ENCODE measurements around the gene GJA3. TPM values are rescaled to one million over a fixed set of nuclear protein-coding genes. Genes with fewer than 3 reads are reported as not detected.

Gene GJA3
- total and polyA plus RNA-seq, 9 of the 15 experiments (the other 6 are each of a cell fraction or from before 2014, with no cell fraction given) = 0.03 to 0.13 (median 0.04) TPM; not detected in 4

GRCh38 chr13:20142023-20142926 lies 18.6 kb downstream of the GJA3 start:
- DNase-seq (ENCODE audit: extremely low read depth in 1 of 4, low spot score in 3 of 4) (no peak), ATAC-seq (no peak), FAIRE-seq (no peak)
- Histone ChIP-seq H3K79me2 (ENCODE audit: control insufficient read depth, insufficient read depth, low read length) (no peaks in the 10 kb centered on the region), H3K9me3 (replicated peaks; ENCODE audit: control insufficient read depth, insufficient read depth, low read depth, low read length) (no peaks in the 10 kb centered on the region), H3K27me3 (ENCODE audit: control insufficient read depth in 2 of 2, insufficient read depth in 2 of 2, low read length in 2 of 2) (peaks cover 9 to 48% of the 10 kb centered on the region in 2 experiments; a peak in 3 of 5 replicates), H3K36me3 (ENCODE audit: control insufficient read depth, insufficient read depth, low read length) (no peaks in the 10 kb centered on the region), H3K9me1 (ENCODE audit: control insufficient read depth, insufficient read depth, low read length) (no peaks in the 10 kb centered on the region), H3K4me3 (no peak overlapping the region), H3K4me1 (replicated peaks in 1 of 2; ENCODE audit: control insufficient read depth in 2 of 2, insufficient read depth in 2 of 2, low read length in 2 of 2) (peaks cover 0 to 7% of the 10 kb centered on the region in 2 experiments; a peak in 2 of 5 replicates), H2AFZ (ENCODE audit: low read depth, low read length) (no peak overlapping the region), H3K27ac (ENCODE audit: extremely low read depth, low read depth, low read length) (no peak overlapping the region), H4K20me1 (replicated peaks; ENCODE audit: control insufficient read depth, insufficient read depth, low read length) (0 out of 2 replicates have a peak, but pooled peaks cover 5% of the 10 kb centered on the region), H3K4me2 (ENCODE audit: insufficient read depth, low read length) (no peak overlapping the region), H3K9ac (ENCODE audit: insufficient read depth in 1 of 2, low read depth in 2 of 2, low read length in 2 of 2) (no peak overlapping the region)
- in situ Hi-C loops (cut with MboI) = no loop called here
- no TSS peak for BruUV-seq (replicated peaks)
- intact Hi-C loops (cut with micrococcal nuclease) = no loop called here
- CTCF ChIA-PET (ENCODE audit: low intra/inter-chr PET ratio) = no interaction called here
- POLR2A ChIA-PET = interaction anchor here (0.7 kb wide), 1 partner anchor 10 kb away, joined by 3 read pairs; no protein-coding TSS in a partner anchor
- 54% methylated on average over 13 of the region's 84 CpGs for WGBS (ENCODE audit: insufficient coverage, low coverage, missing lambda C conversion rate)
- no peak for TF ChIP-seq ZNF133 (CRISPR knock-in tag; IDR thresholded peaks at IDR 0.05)
- TF ChIP-seq E2F8 (IDR thresholded peaks at IDR 0.05; ENCODE audit: low read depth, partially characterized antibody) = no peak
- no peak for TF ChIP-seq NRF1 (conservative IDR thresholded peaks at IDR 0.05 in 1 of 2, IDR thresholded peaks at IDR 0.05 in 1 of 2)
- no peak for TF ChIP-seq KLF1 (tag; IDR thresholded peaks at IDR 0.05)
- TF ChIP-seq CHD4 (IDR thresholded peaks at IDR 0.05; ENCODE audit: insufficient read depth, insufficient replicate concordance, low read depth, low read length, poor library complexity, severe bottlenecking) = no peak
- no peak for TF ChIP-seq FIP1L1 (IDR thresholded peaks at IDR 0.05; ENCODE audit: low read depth, low read length, poor library complexity, severe bottlenecking)
- no peak for TF ChIP-seq RBBP5 (IDR thresholded peaks at IDR 0.05; ENCODE audit: borderline replicate concordance, insufficient read depth, low read length, poor library complexity, severe bottlenecking)
- no peak for TF ChIP-seq RERE (CRISPR knock-in tag; IDR thresholded peaks at IDR 0.05; ENCODE audit: borderline replicate concordance)
- no peak for TF ChIP-seq HDAC1 (IDR thresholded peaks at IDR 0.05)
- TF ChIP-seq ZNF785 (CRISPR knock-in tag; IDR thresholded peaks at IDR 0.05) = no peak
- no peak for TF ChIP-seq GTF2B (IDR thresholded peaks at IDR 0.05; ENCODE audit: extremely low read depth, insufficient read length)
